ENCODE data around the gene STIM2. TPM values are rescaled to one million over a fixed set of nuclear protein-coding genes. Genes with fewer than 3 reads are reported as not detected.

STIM2 gene
- total RNA-seq, 1 experiment from 2014 or later = 59.0 TPM

GRCh38 chr4:26978387-26979053 lies 117.9 kb downstream of the STIM2 start:
- no peak overlapping the region for H3K27ac ChIP-seq (ENCODE audit: low read depth, low read length, poor library complexity, severe bottlenecking)
- no peaks in the 10 kb centered on the region for H3K9me3 ChIP-seq (ENCODE audit: low read depth, low read length, poor library complexity, severe bottlenecking)
- no TSS peak for BruUV-seq (replicated peaks)
- ChIA-PET CTCF (no interaction called here), POLR2A (ENCODE audit: low non-redundant PET) (no interaction called here)
- DNase-seq (ENCODE audit: low spot score) = no peak
- TF ChIP-seq EZH2 (IDR thresholded peaks at IDR 0.05; ENCODE audit: borderline replicate concordance, low read depth, low read length, poor library complexity, severe bottlenecking) (no peak), CTCF (conservative IDR thresholded peaks at IDR 0.05; ENCODE audit: low read depth, low read length) (no peak)
- peaks cover 5% of the 10 kb centered on the region for H3K4me1 ChIP-seq (ENCODE audit: insufficient read depth, low read length, poor library complexity, severe bottlenecking)
- no peaks in the 10 kb centered on the region for H3K36me3 ChIP-seq (ENCODE audit: insufficient read depth, low read length, poor library complexity, severe bottlenecking)
- no peak overlapping the region for H3K4me3 ChIP-seq (ENCODE audit: low read depth, low read length, poor library complexity, severe bottlenecking)
- intact Hi-C loops (cut with micrococcal nuclease; ENCODE audit: unreplicated experiment) = no loop called here
- H3K27me3 ChIP-seq (replicated peaks; ENCODE audit: insufficient read depth, low read depth, low read length, poor library complexity) = no peaks in the 10 kb centered on the region

DNA sequence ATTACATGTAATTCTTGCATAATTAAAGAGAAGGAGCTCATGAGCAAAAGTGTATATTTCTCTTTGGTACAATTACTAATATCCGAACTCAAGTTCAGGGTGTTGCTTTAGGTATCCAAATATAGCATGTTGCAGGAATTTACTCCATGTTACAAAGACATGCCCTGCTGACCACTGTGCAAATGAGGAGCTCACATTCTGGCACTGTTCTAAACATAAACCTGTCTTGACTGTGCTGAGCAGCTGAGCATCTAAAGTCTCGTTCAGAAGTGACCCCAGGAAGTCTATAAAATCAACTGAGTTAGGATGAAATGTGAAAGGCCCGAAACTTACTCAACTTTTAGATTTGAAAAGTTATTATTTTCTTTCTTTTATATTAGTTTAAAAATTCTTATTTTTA lies 124.3 kb downstream of the STIM2 start:
- intact Hi-C loops (cut with micrococcal nuclease; ENCODE audit: unreplicated experiment) = no loop called here
- H3K27me3 ChIP-seq (replicated peaks; ENCODE audit: insufficient read depth, low read depth, low read length, poor library complexity) = no peaks in the 10 kb centered on the region
- ChIA-PET CTCF (no interaction called here), POLR2A (ENCODE audit: low non-redundant PET) (no interaction called here)
- H3K4me1 ChIP-seq (ENCODE audit: insufficient read depth, low read length, poor library complexity, severe bottlenecking) = peaks cover 6% of the 10 kb centered on the region
- H3K4me3 ChIP-seq (ENCODE audit: low read depth, low read length, poor library complexity, severe bottlenecking) = no peak overlapping the region
- no peaks in the 10 kb centered on the region for H3K36me3 ChIP-seq (ENCODE audit: insufficient read depth, low read length, poor library complexity, severe bottlenecking)
- H3K9me3 ChIP-seq (ENCODE audit: low read depth, low read length, poor library complexity, severe bottlenecking) = no peaks in the 10 kb centered on the region
- no peak overlapping the region for H3K27ac ChIP-seq (ENCODE audit: low read depth, low read length, poor library complexity, severe bottlenecking)
- TF ChIP-seq CTCF (conservative IDR thresholded peaks at IDR 0.05; ENCODE audit: low read depth, low read length) (no peak), EZH2 (IDR thresholded peaks at IDR 0.05; ENCODE audit: borderline replicate concordance, low read depth, low read length, poor library complexity, severe bottlenecking) (no peak)
- BruUV-seq (replicated peaks) = no TSS peak
- DNase-seq (ENCODE audit: low spot score) = no peak

GRCh38 chr4:26985873-26986272 lies 125.2 kb downstream of the STIM2 start:
- POLR2A ChIA-PET (ENCODE audit: low non-redundant PET) = no interaction called here
- Histone ChIP-seq H3K4me1 (ENCODE audit: insufficient read depth, low read length, poor library complexity, severe bottlenecking) (peaks cover 6% of the 10 kb centered on the region), H3K27ac (ENCODE audit: low read depth, low read length, poor library complexity, severe bottlenecking) (no peak overlapping the region), H3K9me3 (ENCODE audit: low read depth, low read length, poor library complexity, severe bottlenecking) (no peaks in the 10 kb centered on the region), H3K36me3 (ENCODE audit: insufficient read depth, low read length, poor library complexity, severe bottlenecking) (no peaks in the 10 kb centered on the region), H3K4me3 (ENCODE audit: low read depth, low read length, poor library complexity, severe bottlenecking) (no peak overlapping the region), H3K27me3 (replicated peaks; ENCODE audit: insufficient read depth, low read depth, low read length, poor library complexity) (no peaks in the 10 kb centered on the region)
- DNase-seq (ENCODE audit: low spot score) = no peak
- TF ChIP-seq EZH2 (IDR thresholded peaks at IDR 0.05; ENCODE audit: borderline replicate concordance, low read depth, low read length, poor library complexity, severe bottlenecking) (no peak), CTCF (conservative IDR thresholded peaks at IDR 0.05; ENCODE audit: low read depth, low read length) (no peak)
- no TSS peak for BruUV-seq (replicated peaks)
- intact Hi-C loops (cut with micrococcal nuclease; ENCODE audit: unreplicated experiment) = no loop called here
- CTCF ChIA-PET = no interaction called here
